PC-9 (cell line): ENCODE data around the gene ADORA3.

Source experiments
- EZH2 ChIP-seq: fragments of 200-600 bp; sonication (generic); IDR thresholded peaks from 2 replicates; pipeline ENCODE4 v1.8.0; 2017; ENCODE audit warnings: antibody characterized with exemption, low read depth
- TF ChIP-seq, protein P1 (sequence below): fragments of 200-600 bp; sonication (generic); conservative IDR thresholded peaks from 2 replicates; pipeline ENCODE4 v1.6.1; 2017; ENCODE audit warnings: mixed run types, antibody characterized with exemption, mild to moderate bottlenecking, moderate library complexity

DNA sequence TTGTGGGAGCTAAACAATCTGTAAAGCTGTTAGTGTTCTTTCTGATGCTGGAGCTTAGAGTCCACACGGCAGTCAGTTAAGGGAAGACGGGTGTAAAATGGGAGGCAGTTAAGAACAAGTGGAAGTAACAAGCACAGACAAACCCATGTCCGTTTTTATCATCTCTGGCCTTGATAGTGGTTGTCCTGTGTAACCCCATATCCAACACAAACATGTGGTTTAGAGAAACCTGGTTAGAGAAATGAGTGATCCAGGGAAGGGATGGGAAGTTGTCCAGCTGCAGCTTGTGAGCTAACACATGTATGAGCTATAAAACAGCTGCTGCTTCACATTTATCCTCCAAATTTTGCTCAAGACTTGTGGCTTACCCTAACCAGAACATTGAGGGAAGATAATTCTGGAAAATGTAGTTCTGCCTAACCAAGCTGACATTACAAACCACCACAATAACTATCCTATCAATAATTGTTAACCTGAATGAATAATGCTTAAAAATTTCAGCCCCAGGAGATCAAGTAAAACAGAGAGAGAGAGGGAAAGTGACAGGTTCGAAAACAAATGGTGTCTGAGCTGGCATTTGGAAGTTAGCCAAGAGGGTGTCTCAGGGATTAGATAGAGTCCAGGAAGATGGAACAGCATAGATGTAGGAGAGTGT lies 40.3 kb downstream of the ADORA3 start:
- TF ChIP-seq, protein P1, sequence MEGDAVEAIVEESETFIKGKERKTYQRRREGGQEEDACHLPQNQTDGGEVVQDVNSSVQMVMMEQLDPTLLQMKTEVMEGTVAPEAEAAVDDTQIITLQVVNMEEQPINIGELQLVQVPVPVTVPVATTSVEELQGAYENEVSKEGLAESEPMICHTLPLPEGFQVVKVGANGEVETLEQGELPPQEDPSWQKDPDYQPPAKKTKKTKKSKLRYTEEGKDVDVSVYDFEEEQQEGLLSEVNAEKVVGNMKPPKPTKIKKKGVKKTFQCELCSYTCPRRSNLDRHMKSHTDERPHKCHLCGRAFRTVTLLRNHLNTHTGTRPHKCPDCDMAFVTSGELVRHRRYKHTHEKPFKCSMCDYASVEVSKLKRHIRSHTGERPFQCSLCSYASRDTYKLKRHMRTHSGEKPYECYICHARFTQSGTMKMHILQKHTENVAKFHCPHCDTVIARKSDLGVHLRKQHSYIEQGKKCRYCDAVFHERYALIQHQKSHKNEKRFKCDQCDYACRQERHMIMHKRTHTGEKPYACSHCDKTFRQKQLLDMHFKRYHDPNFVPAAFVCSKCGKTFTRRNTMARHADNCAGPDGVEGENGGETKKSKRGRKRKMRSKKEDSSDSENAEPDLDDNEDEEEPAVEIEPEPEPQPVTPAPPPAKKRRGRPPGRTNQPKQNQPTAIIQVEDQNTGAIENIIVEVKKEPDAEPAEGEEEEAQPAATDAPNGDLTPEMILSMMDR, result no peak
- no peak for TF ChIP-seq EZH2
